HepG2 (cell line): ENCODE results near the gene PDLIM7. TPM values are rescaled to one million over a fixed set of nuclear protein-coding genes. Genes with fewer than 3 reads are reported as not detected.

Source experiments
- ARNT ChIP-seq: fragments of 450-650 bp; IDR thresholded peaks from 2 replicates; pipeline ENCODE4 v1.6.1; 2017
- BCLAF1 ChIP-seq: fragments of 450-650 bp; IDR thresholded peaks from 2 replicates; pipeline ENCODE4 v1.6.1; 2017; ENCODE audit warnings: mild to moderate bottlenecking
- BHLHE40 ChIP-seq: IDR thresholded peaks from 2 replicates; pipeline ENCODE4 v1.6.1; 2011; ENCODE audit warnings: low read length, improper control_type of control experiment
- CTCF ChIP-seq: sonication (generic); formaldehyde crosslinking; IDR thresholded peaks from 2 replicates; pipeline ENCODE4 v1.5.0; 2020; ENCODE audit warnings: mild to moderate bottlenecking, missing genetic modification reagents, moderate library complexity
- ETV6 ChIP-seq: sonication (generic); formaldehyde crosslinking; conservative IDR thresholded peaks from 2 replicates; pipeline ENCODE4 v1.4.0; 2020; ENCODE audit warnings: missing genetic modification reagents
- FOXM1 ChIP-seq: sonication (generic); formaldehyde crosslinking; IDR thresholded peaks from 2 replicates; pipeline ENCODE4 v1.5.0; 2020; ENCODE audit warnings: missing genetic modification reagents
- GLI4 ChIP-seq: sonication (generic); formaldehyde crosslinking; IDR thresholded peaks from 2 replicates; pipeline ENCODE4 v1.5.1; 2020; ENCODE audit warnings: missing genetic modification reagents, mild to moderate bottlenecking, moderate library complexity, borderline replicate concordance
- SIX1 ChIP-seq: sonication (generic); formaldehyde crosslinking; IDR thresholded peaks from 2 replicates; pipeline ENCODE4 v1.4.0; 2020; ENCODE audit warnings: missing genetic modification reagents, borderline replicate concordance
- SMYD3 ChIP-seq: sonication (generic); formaldehyde crosslinking; IDR thresholded peaks from 2 replicates; pipeline ENCODE4 v1.8.1; 2023; ENCODE audit warnings: mild to moderate bottlenecking, missing genetic modification reagents
- SNAI1 ChIP-seq: sonication (generic); formaldehyde crosslinking; IDR thresholded peaks from 2 replicates; pipeline ENCODE4 v1.5.0; 2020; ENCODE audit warnings: mild to moderate bottlenecking, missing genetic modification reagents, borderline replicate concordance
- SRSF1 ChIP-seq: fragments of 200-400 bp; formaldehyde crosslinking; optimal IDR thresholded peaks from 2 replicates; pipeline ENCODE3; 2017; ENCODE audit warnings: mild to moderate bottlenecking, low read depth, low read length, moderate library complexity
- TIGD3 ChIP-seq: sonication (generic); formaldehyde crosslinking; IDR thresholded peaks from 2 replicates; pipeline ENCODE4 v1.5.1; 2020; ENCODE audit warnings: mild to moderate bottlenecking, missing genetic modification reagents, borderline replicate concordance
- ZBTB49 ChIP-seq: sonication (generic); formaldehyde crosslinking; IDR thresholded peaks from 2 replicates; pipeline ENCODE4 v1.4.0; 2020; ENCODE audit warnings: missing genetic modification reagents, borderline replicate concordance
- ZNF136 ChIP-seq: sonication (generic); formaldehyde crosslinking; IDR thresholded peaks from 2 replicates; pipeline ENCODE4 v1.8.1; 2022; ENCODE audit warnings: low read depth, mild to moderate bottlenecking, moderate library complexity, missing genetic modification reagents
- ZNF263 ChIP-seq: sonication (generic); formaldehyde crosslinking; IDR thresholded peaks from 2 replicates; pipeline ENCODE4 v1.4.0; 2020; ENCODE audit warnings: missing genetic modification reagents
- ZNF275 ChIP-seq: sonication (generic); formaldehyde crosslinking; IDR thresholded peaks from 2 replicates; pipeline ENCODE4 v1.8.0; 2022; ENCODE audit warnings: missing genetic modification reagents, mild to moderate bottlenecking, inconsistent platforms, borderline replicate concordance
- ZNF570 ChIP-seq: sonication (generic); formaldehyde crosslinking; IDR thresholded peaks from 2 replicates; pipeline ENCODE4 v1.4.0; 2020; ENCODE audit warnings: mild to moderate bottlenecking, missing genetic modification reagents, borderline replicate concordance
- ZNF775 ChIP-seq: sonication (generic); formaldehyde crosslinking; IDR thresholded peaks from 2 replicates; pipeline ENCODE4 v1.4.0; 2020; ENCODE audit warnings: missing genetic modification reagents, mild to moderate bottlenecking, moderate library complexity, borderline replicate concordance
- polyA plus RNA-seq, 8 experiments: library from polyadenylated mRNA; depleted of rRNA in 3 of 8; stranded (reverse) in 7 of 8; unstranded in 1 of 8; fragments of >200 nt; fragmentation: Illumina TruSeq in 4 of 8; extraction: Trizol in 4 of 8; gene quantifications; 2 replicates each; pipeline versions ENCODE4 v1.2.1 to v1.2.3, GENCODE V29; 2011 to 2016; ENCODE audit warnings: low read depth in 4 of 8, missing spikeins in 1 of 8, mixed read lengths in 1 of 8; ENCODE audit not compliant: insufficient read depth in 1 of 8
- total RNA-seq, 5 experiments: library from RNA; depleted of rRNA; stranded (reverse); fragments of >200 nt; fragmentation: Illumina TruSeq; extraction: Trizol; gene quantifications; 2 replicates each; pipeline ENCODE4 v1.2.3, GENCODE V29; 2016; ENCODE audit warnings: low read depth in 1 of 5

Gene PDLIM7
- total and polyA plus RNA-seq, 2 of the 13 experiments (the other 11 are each of a cell fraction or from before 2014, with no cell fraction given) = 21.1 to 31.3 TPM

GRCh38 chr5:177516601-177517568 lies 19.5 kb upstream of the PDLIM7 start, which contains the start of gene DDX41 (continued):
- TF ChIP-seq TIGD3 (CRISPR knock-in tag) (no peak), SNAI1 (no peak), ZNF263 (no peak; the same call in 1 of the 2 replicates), FOXM1 (CRISPR knock-in tag) (peak; percentile 49; the same call in 1 of the 2 replicates), BHLHE40 (peak; percentile 7; the same call in 1 of the 2 replicates), ZNF275 (CRISPR knock-in tag) (peak; percentile 95), ZNF570 (no peak; the same call in 1 of the 2 replicates), ARNT (no peak), ZBTB49 (CRISPR knock-in tag) (no peak), ZNF136 (CRISPR knock-in tag) (no peak; the same call in 1 of the 2 replicates), ZNF775 (CRISPR knock-in tag) (no peak), GLI4 (CRISPR knock-in tag) (no peak), BCLAF1 (no peak), SMYD3 (peak; percentile 65; the same call in 1 of the 2 replicates), ETV6 (CRISPR knock-in tag) (0 out of 2 replicates have a peak, but pooled peaks have one; percentile 55), SIX1 (peak; percentile 83), SRSF1 (peak; percentile 40), CTCF (peak; percentile 21; the same call in 1 of the 2 replicates)
